GM23248 (cell line): ENCODE measurements around the gene CAMK4. TPM values are rescaled to one million over a fixed set of nuclear protein-coding genes. Genes with fewer than 3 reads are reported as not detected.

Source experiments
- DNase-seq: peaks from one replicate; pipeline ENCODE4 v3.0.0-alpha.2; 2015
- H2AFZ ChIP-seq: fragments of 200-600 bp; sonication (generic); 2 replicates; pipeline ENCODE4 v1.6.1; 2016; ENCODE audit warnings: antibody characterized with exemption
- H3F3A ChIP-seq: fragments of 200-600 bp; sonication (generic); 2 replicates; pipeline ENCODE4 v1.6.1; 2016; ENCODE audit warnings: mild to moderate bottlenecking, antibody characterized with exemption, mixed run types; ENCODE audit not compliant: insufficient read depth
- H3K27ac ChIP-seq: fragments of 200-600 bp; sonication (generic); 2 replicates; pipeline ENCODE4 v1.5.1; 2016; ENCODE audit warnings: mild to moderate bottlenecking
- H3K27me3 ChIP-seq: fragments of 200-600 bp; sonication (generic); replicated peaks from 2 replicates; pipeline ENCODE4 v1.6.1; 2016; ENCODE audit warnings: mild to moderate bottlenecking; ENCODE audit not compliant: insufficient read depth
- H3K36me3 ChIP-seq: fragments of 200-600 bp; sonication (generic); 2 replicates; pipeline ENCODE4 v1.6.1; 2016; ENCODE audit warnings: low read depth, mild to moderate bottlenecking
- H3K4me1 ChIP-seq: fragments of 200-600 bp; sonication (generic); 2 replicates; pipeline ENCODE4 v1.6.1; 2016; ENCODE audit warnings: mild to moderate bottlenecking; ENCODE audit not compliant: insufficient read depth
- H3K4me2 ChIP-seq: fragments of 200-600 bp; sonication (generic); one replicate; pipeline ENCODE4 v1.6.1; 2016; ENCODE audit warnings: mild to moderate bottlenecking; ENCODE audit not compliant: unreplicated experiment
- H3K4me3 ChIP-seq: fragments of 200-600 bp; sonication (generic); 2 replicates; pipeline ENCODE4 v1.5.1; 2016; ENCODE audit warnings: mild to moderate bottlenecking
- H3K79me2 ChIP-seq: fragments of 200-600 bp; sonication (generic); 2 replicates; pipeline ENCODE4 v1.6.1; 2016; ENCODE audit warnings: mild to moderate bottlenecking; ENCODE audit not compliant: insufficient read depth
- H3K9ac ChIP-seq: fragments of 200-600 bp; sonication (generic); 2 replicates; pipeline ENCODE4 v1.6.1; 2016; ENCODE audit warnings: mild to moderate bottlenecking
- H3K9me2 ChIP-seq: fragments of 200-600 bp; sonication (generic); 2 replicates; pipeline ENCODE4 v1.6.1; 2016; ENCODE audit warnings: mixed run types, mild to moderate bottlenecking, moderate library complexity; ENCODE audit not compliant: insufficient read depth
- H3K9me3 ChIP-seq: fragments of 200-600 bp; sonication (generic); one replicate; pipeline ENCODE4 v1.6.1; 2017; ENCODE audit warnings: low read depth
- H4K20me1 ChIP-seq: fragments of 200-600 bp; sonication (generic); 2 replicates; pipeline ENCODE4 v1.6.0; 2016; ENCODE audit not compliant: insufficient read depth
- EZH2 ChIP-seq: fragments of 200-600 bp; sonication (generic); IDR thresholded peaks from 2 replicates; pipeline ENCODE4 v1.6.1; 2018; ENCODE audit warnings: antibody characterized with exemption, mild to moderate bottlenecking; ENCODE audit not compliant: insufficient read depth, poor library complexity, severe bottlenecking
- EZH2phosphoT487 ChIP-seq: fragments of 200-600 bp; sonication (generic); IDR thresholded peaks from 2 replicates; pipeline ENCODE4 v1.6.1; 2018; ENCODE audit warnings: antibody characterized with exemption, moderate library complexity, mild to moderate bottlenecking, low read depth; ENCODE audit not compliant: insufficient read depth
- WGBS, 2 experiments: methylation state at CpG; one replicate each; pipeline ENCODE4 v1.1.6; 2015 to 2017; ENCODE audit warnings: low lambda C conversion rate in 2 of 2, low coverage in 1 of 2; ENCODE audit errors: missing lambda C conversion rate in 2 of 2; 5-methylcytosine and 5-hydroxymethylcytosine counted together
- in situ Hi-C: fragments of 300-500 bp; cut with MboI; formaldehyde crosslinking; loops from 2 replicates; pipeline ENCODE4 v1.15.0; 2020
- polyA plus RNA-seq: library from polyadenylated mRNA; unstranded; fragments of >200 nt; fragmentation: Nextera tagmentation; extraction: Ambion mirVana; gene quantifications from 2 replicates; pipeline ENCODE4 v1.2.1, GENCODE V29; 2016
- total RNA-seq: library from RNA; depleted of rRNA; stranded (reverse); fragments of >200 nt; shearing (Covaris generic); gene quantifications from 2 replicates; pipeline ENCODE4 v1.2.3, GENCODE V29; 2014

The CAMK4 gene
- total and polyA plus RNA-seq, 2 experiments from 2014 or later = 3.2 to 3.6 TPM

DNA sequence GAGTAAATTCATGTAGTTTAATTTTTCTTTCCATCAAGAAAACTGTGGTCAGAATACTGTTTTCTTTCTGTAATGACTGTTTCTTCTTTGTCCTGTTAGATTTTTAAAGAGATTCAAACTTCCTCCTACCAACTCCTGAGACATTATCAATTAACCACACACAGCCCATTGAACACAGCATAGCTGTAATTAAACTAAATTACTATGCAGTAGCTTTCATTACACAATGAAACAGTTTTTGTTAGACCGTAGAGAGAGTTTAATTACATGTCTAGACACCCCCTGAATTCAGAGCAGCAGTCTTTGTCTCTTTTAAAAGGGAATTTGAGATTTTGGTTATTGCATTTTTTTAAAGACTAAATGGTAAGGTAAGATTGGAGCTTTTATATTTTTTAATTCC is 210.6 kb downstream of the CAMK4 start:
- Histone ChIP-seq H3K9me3 (no peaks in the 10 kb centered on the region), H3K9me2 (no peaks in the 10 kb centered on the region), H2AFZ (no peak overlapping the region), H3K9ac (no peak overlapping the region), H3K27me3 (no peaks in the 10 kb centered on the region), H3K36me3 (no peaks in the 10 kb centered on the region), H3K4me2 (no peak overlapping the region), H3K4me3 (no peak overlapping the region), H3K79me2 (no peaks in the 10 kb centered on the region), H3K4me1 (peaks cover 22% of the 10 kb centered on the region), H4K20me1 (no peaks in the 10 kb centered on the region), H3K27ac (no peak overlapping the region), H3F3A (peaks cover 23% of the 10 kb centered on the region)
- no peak for TF ChIP-seq EZH2phosphoT487
- TF ChIP-seq EZH2 = no peak
- in situ Hi-C loops = no loop called here
- 38 to 44% methylated on average over 1 of the region's 1 CpG for WGBS, 2 experiments
- no peak for DNase-seq

- Histone ChIP-seq H2AFZ (peak overlapping the region; percentile 58), H3K9me2 (no peaks in the 10 kb centered on the region), H4K20me1 (no peaks in the 10 kb centered on the region), H3K9me3 (no peaks in the 10 kb centered on the region), H3K4me3 (no peak overlapping the region), H3K27me3 (no peaks in the 10 kb centered on the region), H3K4me1 (peaks cover 17% of the 10 kb centered on the region), H3K9ac (no peak overlapping the region), H3K27ac (no peak overlapping the region), H3F3A (peaks cover 11% of the 10 kb centered on the region; the same call in 1 of the 2 replicates), H3K4me2 (peak overlapping the region; percentile 5), H3K36me3 (no peaks in the 10 kb centered on the region), H3K79me2 (no peaks in the 10 kb centered on the region)
- peak; percentile 56 for DNase-seq
- in situ Hi-C loops = no loop called here
- WGBS, 2 experiments = 67 to 68% methylated on average over 1 of the region's 1 CpG
- no peak for TF ChIP-seq EZH2
Measured at GRCh38 chr5:111439473-111440075, 215.4 kb downstream of the CAMK4 start.

DNA sequence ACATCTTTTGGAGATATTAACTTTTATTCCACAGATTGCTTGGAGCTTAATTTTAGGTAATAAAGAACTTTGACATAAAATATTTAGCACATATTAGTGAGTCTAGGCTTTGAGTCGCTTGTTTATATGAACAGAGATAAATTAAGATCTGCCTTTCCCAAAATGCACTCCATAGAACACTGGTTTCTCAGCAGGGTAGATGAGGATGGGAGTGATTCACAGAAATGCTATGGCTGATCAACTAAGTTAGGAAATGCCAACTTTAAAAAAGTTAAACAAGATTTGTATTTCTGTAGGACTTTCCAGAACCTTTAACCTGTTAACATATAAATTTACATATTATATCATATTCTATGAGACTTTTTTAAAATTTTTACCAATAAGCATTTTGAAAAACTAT is 222.9 kb downstream of the CAMK4 start:
- Histone ChIP-seq H2AFZ (peak overlapping the region; percentile 9; the same call in 1 of the 2 replicates), H4K20me1 (no peaks in the 10 kb centered on the region), H3K4me2 (no peak overlapping the region), H3K27me3 (no peaks in the 10 kb centered on the region), H3K27ac (no peak overlapping the region), H3K79me2 (no peaks in the 10 kb centered on the region), H3F3A (no peaks in the 10 kb centered on the region), H3K9ac (no peak overlapping the region), H3K36me3 (no peaks in the 10 kb centered on the region), H3K4me3 (no peak overlapping the region), H3K9me2 (no peaks in the 10 kb centered on the region), H3K9me3 (no peaks in the 10 kb centered on the region), H3K4me1 (peaks cover 10% of the 10 kb centered on the region)
- TF ChIP-seq EZH2phosphoT487 = no peak
- TF ChIP-seq EZH2 = no peak
- peak; percentile 42 for DNase-seq
- in situ Hi-C loops = no loop called here
- 30 to 40% methylated on average over 1 of the region's 1 CpG for WGBS, 2 experiments

- no peaks in the 10 kb centered on the region for H4K20me1 ChIP-seq
- no peaks in the 10 kb centered on the region for H3K9me2 ChIP-seq
- no peak for TF ChIP-seq EZH2
- no peak for TF ChIP-seq EZH2phosphoT487
- no peaks in the 10 kb centered on the region for H3K36me3 ChIP-seq
- H3K4me1 ChIP-seq = peaks cover 13% of the 10 kb centered on the region
- in situ Hi-C loops = no loop called here
- H3K79me2 ChIP-seq = no peaks in the 10 kb centered on the region
- H3K27me3 ChIP-seq = no peaks in the 10 kb centered on the region
- no peak overlapping the region for H3K9ac ChIP-seq
- no peak overlapping the region for H3K4me3 ChIP-seq
- no peaks in the 10 kb centered on the region for H3K9me3 ChIP-seq
- H3K4me2 ChIP-seq = no peak overlapping the region
- 23 to 31% methylated on average over 2 of the region's 2 CpGs for WGBS, 2 experiments
- DNase-seq = no peak
- H3K27ac ChIP-seq = no peak overlapping the region
- no peak overlapping the region for H2AFZ ChIP-seq
- H3F3A ChIP-seq = no peaks in the 10 kb centered on the region; the same call in 1 of the 2 replicates
Measured at GRCh38 chr5:111447822-111448221, 223.6 kb downstream of the CAMK4 start.

DNA sequence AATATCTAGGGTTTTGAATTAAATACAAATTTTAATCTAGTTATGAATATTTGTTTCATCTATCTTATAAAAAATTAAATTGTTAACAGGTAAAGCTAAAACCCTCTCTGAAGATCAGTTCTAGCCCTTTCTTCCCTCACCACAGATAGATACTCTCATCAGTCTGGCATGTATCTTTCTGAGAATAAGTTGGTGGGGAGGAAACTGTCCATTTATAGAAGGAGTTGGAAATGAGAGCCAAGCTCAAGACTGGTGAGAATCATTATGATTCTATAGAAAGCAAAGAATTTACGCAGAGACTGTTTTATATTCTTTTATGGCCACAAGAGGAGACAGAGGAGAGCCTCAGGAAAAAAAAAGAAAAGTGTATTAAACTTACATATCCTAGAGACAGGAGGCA is 229.1 kb downstream of the CAMK4 start:
- DNase-seq = peak; percentile 59
- in situ Hi-C loops = no loop called here
- WGBS, 2 experiments = 76 to 80% methylated on average over 1 of the region's 1 CpG

More for the DNA sequence above, 229.1 kb downstream of the CAMK4 start:
- H3F3A ChIP-seq = peaks cover 14% of the 10 kb centered on the region
- H3K9me3 ChIP-seq = no peaks in the 10 kb centered on the region
- TF ChIP-seq EZH2 (no peak), EZH2phosphoT487 (no peak)
- peak overlapping the region; percentile 67 for H3K27ac ChIP-seq
- H3K4me1 ChIP-seq = peaks cover 24% of the 10 kb centered on the region
- no peaks in the 10 kb centered on the region for H3K27me3 ChIP-seq
- H2AFZ ChIP-seq = 0 out of 2 replicates have a peak overlapping the region, but pooled peaks have one; percentile 12
- H4K20me1 ChIP-seq = no peaks in the 10 kb centered on the region
- H3K9me2 ChIP-seq = no peaks in the 10 kb centered on the region
- 0 out of 2 replicates have a peak overlapping the region, but pooled peaks have one; percentile 25 for H3K9ac ChIP-seq
- H3K36me3 ChIP-seq = no peaks in the 10 kb centered on the region
- H3K4me3 ChIP-seq = peak overlapping the region; percentile 39
- H3K4me2 ChIP-seq = peak overlapping the region; percentile 56
- no peaks in the 10 kb centered on the region for H3K79me2 ChIP-seq
